Colonic mucosa (tissue), 4 donors: ENCODE data around the gene PCCA. TPM values are rescaled to one million over a fixed set of nuclear protein-coding genes. Genes with fewer than 3 reads are reported as not detected.
"Not testable (repeated sequence)": the region's sequence is repeated elsewhere in the genome, so short reads cannot be mapped to it uniquely, and the experiment has no call there.

Source experiments
- DNase-seq: peaks from one replicate; pipeline ENCODE4 v3.0.0-alpha.2; 2020
- H3K27ac ChIP-seq: fragments of 200-600 bp; one replicate; pipeline ENCODE4 v1.8.0; 2021
- H3K27me3 ChIP-seq: fragments of 200-600 bp; one replicate; pipeline ENCODE4 v1.8.0; 2021
- H3K36me3 ChIP-seq: fragments of 200-600 bp; one replicate; pipeline ENCODE4 v1.8.0; 2021
- H3K4me1 ChIP-seq: fragments of 200-600 bp; one replicate; pipeline ENCODE4 v1.8.0; 2021; ENCODE audit warnings: mild to moderate bottlenecking
- H3K4me3 ChIP-seq: fragments of 200-600 bp; one replicate; pipeline ENCODE4 v1.8.0; 2021
- H3K9ac ChIP-seq, 2 donors: one replicate each; pipeline ENCODE4 v1.7.0; 2013; ENCODE audit warnings: control low read depth in 2 of 2, low read depth in 2 of 2, low read length in 2 of 2
- H3K9me3 ChIP-seq: fragments of 200-600 bp; one replicate; pipeline ENCODE4 v1.8.0; 2021
- CTCF ChIP-seq: fragments of 200-600 bp; IDR thresholded peaks from one replicate; pipeline ENCODE4 v1.8.0; 2022; ENCODE audit warnings: antibody characterized with exemption, mild to moderate bottlenecking
- intact Hi-C: fragments of 100-400 bp; cut with DNase I; formaldehyde crosslinking; loops from one replicate; pipeline ENCODE4 v1.14.1; 2022
- total RNA-seq, 2 donors: library from RNA; stranded (reverse); fragmentation: NEBNext Ultra II Directional in 1 of 2; extraction: Animal tissue kit (Norgen Biotek cat#: 25700) in 1 of 2; gene quantifications; one replicate each; pipeline ENCODE4 v1.2.1, GENCODE V29; 2021
- donor health status: healthy.
- donor health status: DM: no; HTN: no; CAD: no.
- donor health status: DM: no; HTN: no; CAD: no.

Gene PCCA
- total RNA-seq, 2 donors from 2014 or later, result 65.5 to 109 TPM

GRCh38 chr13:100069278-100069677 lies 19.6 kb upstream of the PCCA start:
- Histone ChIP-seq H3K27me3 (no peaks in the 10 kb centered on the region), H3K27ac (no peak overlapping the region), H3K4me3 (no peak overlapping the region), H3K9me3 (no peaks in the 10 kb centered on the region), H3K9ac (no peak overlapping the region), H3K4me1 (no peaks in the 10 kb centered on the region), H3K36me3 (no peaks in the 10 kb centered on the region)
- DNase-seq, result no peak
- no peak for TF ChIP-seq CTCF
- intact Hi-C loops, result no loop called here

GRCh38 chr13:100075700-100076587 lies 12.9 kb upstream of the PCCA start:
- Histone ChIP-seq H3K27ac (no peak overlapping the region), H3K36me3 (no peaks in the 10 kb centered on the region), H3K4me1 (no peaks in the 10 kb centered on the region), H3K9ac (no peak overlapping the region), H3K4me3 (no peak overlapping the region), H3K9me3 (no peaks in the 10 kb centered on the region), H3K27me3 (no peaks in the 10 kb centered on the region)
- DNase-seq, result peak; percentile 25
- TF ChIP-seq CTCF, result no peak
- intact Hi-C loops, result no loop called here

GRCh38 chr13:100079003-100079402 lies 9.9 kb upstream of the PCCA start:
- H3K4me1 ChIP-seq, H3K9me3 ChIP-seq, H3K9ac ChIP-seq, DNase-seq, H3K27ac ChIP-seq, H3K36me3 ChIP-seq, intact Hi-C loops, H3K4me3 ChIP-seq, H3K27me3 ChIP-seq: not testable (repeated sequence)

GRCh38 chr13:100083401-100083800 lies 5.5 kb upstream of the PCCA start:
- H3K4me1 ChIP-seq, H3K27ac ChIP-seq, H3K9me3 ChIP-seq, H3K36me3 ChIP-seq, H3K9ac ChIP-seq, H3K4me3 ChIP-seq, DNase-seq, intact Hi-C loops, H3K27me3 ChIP-seq: not testable (repeated sequence)

GRCh38 chr13:100088273-100088643 lies 635 bp upstream of the PCCA start:
- DNase-seq, result no peak
- intact Hi-C loops, result no loop called here
- H3K4me3 ChIP-seq, result peak overlapping the region; percentile 94
- H3K36me3 ChIP-seq, result no peaks in the 10 kb centered on the region
- H3K4me1 ChIP-seq, result peaks cover 13% of the 10 kb centered on the region
- TF ChIP-seq CTCF, result no peak
- no peaks in the 10 kb centered on the region for H3K27me3 ChIP-seq
- peak overlapping the region; percentile 74 to 81 for H3K9ac ChIP-seq
- H3K27ac ChIP-seq, result peak overlapping the region; percentile 81
- no peaks in the 10 kb centered on the region for H3K9me3 ChIP-seq

GRCh38 chr13:100089465-100090032 lies 656 bp downstream of the PCCA start:
- H3K36me3 ChIP-seq, result no peaks in the 10 kb centered on the region
- H3K27me3 ChIP-seq, result no peaks in the 10 kb centered on the region
- peak; percentile 33 for DNase-seq
- TF ChIP-seq CTCF, result no peak
- H3K27ac ChIP-seq, result peak overlapping the region; percentile 81
- intact Hi-C loops, result no loop called here
- H3K9me3 ChIP-seq, result no peaks in the 10 kb centered on the region
- peak overlapping the region; percentile 94 for H3K4me3 ChIP-seq
- peaks cover 13% of the 10 kb centered on the region for H3K4me1 ChIP-seq
- H3K9ac ChIP-seq, result peak overlapping the region; percentile 81
